ENCODE results near the gene KCNQ5. TPM values are rescaled to one million over a fixed set of nuclear protein-coding genes. Genes with fewer than 3 reads are reported as not detected.

Gene KCNQ5
- total and polyA plus RNA-seq, 10 of the 15 experiments (the other 5 are each of a cell fraction or from before 2014, with no cell fraction given) = 0.60 to 16.2 (median 3.2) TPM

DNA sequence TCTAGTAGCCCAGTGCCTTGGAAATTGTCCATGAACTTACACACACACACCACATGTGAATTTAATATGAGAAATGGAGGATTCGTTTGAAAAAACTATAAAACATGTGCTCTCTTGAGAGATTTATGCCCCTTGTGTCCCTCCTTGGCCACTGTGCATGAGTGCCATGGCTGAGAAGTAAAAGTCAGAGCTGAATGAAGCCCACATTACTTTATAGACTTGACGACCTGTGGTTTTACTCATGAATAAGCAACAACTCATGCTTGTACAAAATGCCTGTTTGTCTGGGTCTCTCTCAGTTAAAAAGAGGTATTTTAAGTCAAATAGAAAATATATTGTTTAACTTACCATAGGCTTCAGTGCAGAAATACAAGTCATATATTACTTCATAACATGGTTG lies 102.7 kb downstream of the KCNQ5 start (continued):
- TF ChIP-seq NR2F1 (conservative IDR thresholded peaks at IDR 0.05) (no peak), ZSCAN29 (IDR thresholded peaks at IDR 0.05) (no peak), CEBPB (IDR thresholded peaks at IDR 0.05; ENCODE audit: borderline replicate concordance in 1 of 2, low read depth in 2 of 2, low read length in 2 of 2) (no peak), CHD2 (IDR thresholded peaks at IDR 0.05; ENCODE audit: borderline replicate concordance, low read depth, low read length) (no peak), CBFB (IDR thresholded peaks at IDR 0.05; ENCODE audit: low read depth) (no peak), RELA (IDR thresholded peaks at IDR 0.05; ENCODE audit: borderline replicate concordance, partially characterized antibody) (no peak), NBN (IDR thresholded peaks at IDR 0.05) (no peak), NR2C2 (IDR thresholded peaks at IDR 0.05; ENCODE audit: borderline replicate concordance, control insufficient read depth, insufficient read length, low read depth) (no peak), SMC3 (IDR thresholded peaks at IDR 0.05; ENCODE audit: borderline replicate concordance, low read length) (0 out of 2 replicates have a peak, but pooled peaks have one; percentile 10), RCOR1 (conservative IDR thresholded peaks at IDR 0.05; ENCODE audit: low read depth, low read length) (no peak), EP300 (IDR thresholded peaks at IDR 0.05; ENCODE audit: borderline replicate concordance in 1 of 2, control insufficient read depth in 1 of 2, low read depth in 2 of 2, low read length in 2 of 2) (peak in 1 of 2 experiments; percentile 55; a peak in 2 of 4 replicates), TAF1 (IDR thresholded peaks at IDR 0.05; ENCODE audit: borderline replicate concordance, low read depth, low read length) (no peak), JUND (IDR thresholded peaks at IDR 0.05; ENCODE audit: low read depth, low read length) (no peak)
- TF ChIP-seq, protein P1, sequence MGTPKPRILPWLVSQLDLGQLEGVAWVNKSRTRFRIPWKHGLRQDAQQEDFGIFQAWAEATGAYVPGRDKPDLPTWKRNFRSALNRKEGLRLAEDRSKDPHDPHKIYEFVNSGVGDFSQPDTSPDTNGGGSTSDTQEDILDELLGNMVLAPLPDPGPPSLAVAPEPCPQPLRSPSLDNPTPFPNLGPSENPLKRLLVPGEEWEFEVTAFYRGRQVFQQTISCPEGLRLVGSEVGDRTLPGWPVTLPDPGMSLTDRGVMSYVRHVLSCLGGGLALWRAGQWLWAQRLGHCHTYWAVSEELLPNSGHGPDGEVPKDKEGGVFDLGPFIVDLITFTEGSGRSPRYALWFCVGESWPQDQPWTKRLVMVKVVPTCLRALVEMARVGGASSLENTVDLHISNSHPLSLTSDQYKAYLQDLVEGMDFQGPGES (IDR thresholded peaks at IDR 0.05) = no peak
- TF ChIP-seq, protein P2, sequence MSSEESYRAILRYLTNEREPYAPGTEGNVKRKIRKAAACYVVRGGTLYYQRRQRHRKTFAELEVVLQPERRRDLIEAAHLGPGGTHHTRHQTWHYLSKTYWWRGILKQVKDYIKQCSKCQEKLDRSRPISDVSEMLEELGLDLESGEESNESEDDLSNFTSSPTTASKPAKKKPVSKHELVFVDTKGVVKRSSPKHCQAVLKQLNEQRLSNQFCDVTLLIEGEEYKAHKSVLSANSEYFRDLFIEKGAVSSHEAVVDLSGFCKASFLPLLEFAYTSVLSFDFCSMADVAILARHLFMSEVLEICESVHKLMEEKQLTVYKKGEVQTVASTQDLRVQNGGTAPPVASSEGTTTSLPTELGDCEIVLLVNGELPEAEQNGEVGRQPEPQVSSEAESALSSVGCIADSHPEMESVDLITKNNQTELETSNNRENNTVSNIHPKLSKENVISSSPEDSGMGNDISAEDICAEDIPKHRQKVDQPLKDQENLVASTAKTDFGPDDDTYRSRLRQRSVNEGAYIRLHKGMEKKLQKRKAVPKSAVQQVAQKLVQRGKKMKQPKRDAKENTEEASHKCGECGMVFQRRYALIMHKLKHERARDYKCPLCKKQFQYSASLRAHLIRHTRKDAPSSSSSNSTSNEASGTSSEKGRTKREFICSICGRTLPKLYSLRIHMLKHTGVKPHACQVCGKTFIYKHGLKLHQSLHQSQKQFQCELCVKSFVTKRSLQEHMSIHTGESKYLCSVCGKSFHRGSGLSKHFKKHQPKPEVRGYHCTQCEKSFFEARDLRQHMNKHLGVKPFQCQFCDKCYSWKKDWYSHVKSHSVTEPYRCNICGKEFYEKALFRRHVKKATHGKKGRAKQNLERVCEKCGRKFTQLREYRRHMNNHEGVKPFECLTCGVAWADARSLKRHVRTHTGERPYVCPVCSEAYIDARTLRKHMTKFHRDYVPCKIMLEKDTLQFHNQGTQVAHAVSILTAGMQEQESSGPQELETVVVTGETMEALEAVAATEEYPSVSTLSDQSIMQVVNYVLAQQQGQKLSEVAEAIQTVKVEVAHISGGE (CRISPR knock-in tag; IDR thresholded peaks at IDR 0.05) = no peak
- TF ChIP-seq, protein P3, sequence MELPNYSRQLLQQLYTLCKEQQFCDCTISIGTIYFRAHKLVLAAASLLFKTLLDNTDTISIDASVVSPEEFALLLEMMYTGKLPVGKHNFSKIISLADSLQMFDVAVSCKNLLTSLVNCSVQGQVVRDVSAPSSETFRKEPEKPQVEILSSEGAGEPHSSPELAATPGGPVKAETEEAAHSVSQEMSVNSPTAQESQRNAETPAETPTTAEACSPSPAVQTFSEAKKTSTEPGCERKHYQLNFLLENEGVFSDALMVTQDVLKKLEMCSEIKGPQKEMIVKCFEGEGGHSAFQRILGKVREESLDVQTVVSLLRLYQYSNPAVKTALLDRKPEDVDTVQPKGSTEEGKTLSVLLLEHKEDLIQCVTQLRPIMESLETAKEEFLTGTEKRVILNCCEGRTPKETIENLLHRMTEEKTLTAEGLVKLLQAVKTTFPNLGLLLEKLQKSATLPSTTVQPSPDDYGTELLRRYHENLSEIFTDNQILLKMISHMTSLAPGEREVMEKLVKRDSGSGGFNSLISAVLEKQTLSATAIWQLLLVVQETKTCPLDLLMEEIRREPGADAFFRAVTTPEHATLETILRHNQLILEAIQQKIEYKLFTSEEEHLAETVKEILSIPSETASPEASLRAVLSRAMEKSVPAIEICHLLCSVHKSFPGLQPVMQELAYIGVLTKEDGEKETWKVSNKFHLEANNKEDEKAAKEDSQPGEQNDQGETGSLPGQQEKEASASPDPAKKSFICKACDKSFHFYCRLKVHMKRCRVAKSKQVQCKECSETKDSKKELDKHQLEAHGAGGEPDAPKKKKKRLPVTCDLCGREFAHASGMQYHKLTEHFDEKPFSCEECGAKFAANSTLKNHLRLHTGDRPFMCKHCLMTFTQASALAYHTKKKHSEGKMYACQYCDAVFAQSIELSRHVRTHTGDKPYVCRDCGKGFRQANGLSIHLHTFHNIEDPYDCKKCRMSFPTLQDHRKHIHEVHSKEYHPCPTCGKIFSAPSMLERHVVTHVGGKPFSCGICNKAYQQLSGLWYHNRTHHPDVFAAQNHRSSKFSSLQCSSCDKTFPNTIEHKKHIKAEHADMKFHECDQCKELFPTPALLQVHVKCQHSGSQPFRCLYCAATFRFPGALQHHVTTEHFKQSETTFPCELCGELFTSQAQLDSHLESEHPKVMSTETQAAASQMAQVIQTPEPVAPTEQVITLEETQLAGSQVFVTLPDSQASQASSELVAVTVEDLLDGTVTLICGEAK (IDR thresholded peaks at IDR 0.05; ENCODE audit: borderline replicate concordance) = no peak
- TF ChIP-seq, protein P4, sequence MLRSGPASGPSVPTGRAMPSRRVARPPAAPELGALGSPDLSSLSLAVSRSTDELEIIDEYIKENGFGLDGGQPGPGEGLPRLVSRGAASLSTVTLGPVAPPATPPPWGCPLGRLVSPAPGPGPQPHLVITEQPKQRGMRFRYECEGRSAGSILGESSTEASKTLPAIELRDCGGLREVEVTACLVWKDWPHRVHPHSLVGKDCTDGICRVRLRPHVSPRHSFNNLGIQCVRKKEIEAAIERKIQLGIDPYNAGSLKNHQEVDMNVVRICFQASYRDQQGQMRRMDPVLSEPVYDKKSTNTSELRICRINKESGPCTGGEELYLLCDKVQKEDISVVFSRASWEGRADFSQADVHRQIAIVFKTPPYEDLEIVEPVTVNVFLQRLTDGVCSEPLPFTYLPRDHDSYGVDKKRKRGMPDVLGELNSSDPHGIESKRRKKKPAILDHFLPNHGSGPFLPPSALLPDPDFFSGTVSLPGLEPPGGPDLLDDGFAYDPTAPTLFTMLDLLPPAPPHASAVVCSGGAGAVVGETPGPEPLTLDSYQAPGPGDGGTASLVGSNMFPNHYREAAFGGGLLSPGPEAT (IDR thresholded peaks at IDR 0.05; ENCODE audit: low read depth) = no peak
- TF ChIP-seq, protein P5, sequence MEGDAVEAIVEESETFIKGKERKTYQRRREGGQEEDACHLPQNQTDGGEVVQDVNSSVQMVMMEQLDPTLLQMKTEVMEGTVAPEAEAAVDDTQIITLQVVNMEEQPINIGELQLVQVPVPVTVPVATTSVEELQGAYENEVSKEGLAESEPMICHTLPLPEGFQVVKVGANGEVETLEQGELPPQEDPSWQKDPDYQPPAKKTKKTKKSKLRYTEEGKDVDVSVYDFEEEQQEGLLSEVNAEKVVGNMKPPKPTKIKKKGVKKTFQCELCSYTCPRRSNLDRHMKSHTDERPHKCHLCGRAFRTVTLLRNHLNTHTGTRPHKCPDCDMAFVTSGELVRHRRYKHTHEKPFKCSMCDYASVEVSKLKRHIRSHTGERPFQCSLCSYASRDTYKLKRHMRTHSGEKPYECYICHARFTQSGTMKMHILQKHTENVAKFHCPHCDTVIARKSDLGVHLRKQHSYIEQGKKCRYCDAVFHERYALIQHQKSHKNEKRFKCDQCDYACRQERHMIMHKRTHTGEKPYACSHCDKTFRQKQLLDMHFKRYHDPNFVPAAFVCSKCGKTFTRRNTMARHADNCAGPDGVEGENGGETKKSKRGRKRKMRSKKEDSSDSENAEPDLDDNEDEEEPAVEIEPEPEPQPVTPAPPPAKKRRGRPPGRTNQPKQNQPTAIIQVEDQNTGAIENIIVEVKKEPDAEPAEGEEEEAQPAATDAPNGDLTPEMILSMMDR (IDR thresholded peaks at IDR 0.05 in 2 of 3, conservative IDR thresholded peaks at IDR 0.05 in 1 of 3; ENCODE audit: control insufficient read depth in 2 of 3, extremely low read depth in 1 of 3, insufficient read depth in 1 of 3, low read depth in 3 of 3, low read length in 3 of 3) = no peak

Measured in GM12878 (cell line).